ENCODE data around the gene NPEPL1.
"Not testable (repeated sequence)": the region's sequence is repeated elsewhere in the genome, so short reads cannot be mapped to it uniquely, and the experiment has no call there.

NPEPL1 gene

GRCh38 chr20:58692579-58693225 is at the start of gene NPEPL1:
Gene NPEPL1, plus strand, starts transcription at chr20:58692800. Its CDS starts 101 bp downstream, at chr20:58692901.
- Mint-ChIP-seq H3K36me3 (peaks cover 6% of the 10 kb centered on the region), H3K4me3 (peak within 1 kb of the TSS; percentile 74), H3K27me3 (no peaks in the 10 kb centered on the region), H3K4me1 (peaks cover 22% of the 10 kb centered on the region), H3K9me3 (no peaks in the 10 kb centered on the region), H3K27ac (peak within 1 kb of the TSS; percentile 83)
- peak; percentile 69 for DNase-seq
- CTCF ChIA-PET = interaction anchor here (1.0 to 2.5 kb wide), 3 partner anchors 11 to 41 kb away, joined by 3 to 13 read pairs (median 6); partner anchors contain the start of gene STX16

GRCh38 chr20:58642896-58643295 is 49.7 kb upstream of the NPEPL1 start:
- not testable (repeated sequence) for H3K4me1 Mint-ChIP-seq, H3K27ac Mint-ChIP-seq, H3K4me3 Mint-ChIP-seq, H3K36me3 Mint-ChIP-seq, H3K9me3 Mint-ChIP-seq, DNase-seq
- H3K27me3 Mint-ChIP-seq = peaks cover 33% of the 10 kb centered on the region
- CTCF ChIA-PET = interaction anchor here (1.5 kb wide), 1 partner anchor 210 kb away, joined by 6 read pairs; the partner anchor contains the start of gene GNAS

GRCh38 chr20:58645412-58645968 is 47.1 kb upstream of the NPEPL1 start:
- Mint-ChIP-seq H3K4me3 (no peak overlapping the region), H3K36me3 (no peaks in the 10 kb centered on the region), H3K27ac (no peak overlapping the region), H3K27me3 (peaks cover 12% of the 10 kb centered on the region), H3K9me3 (no peaks in the 10 kb centered on the region), H3K4me1 (peaks cover 10% of the 10 kb centered on the region)
- no peak for DNase-seq
- CTCF ChIA-PET = interaction anchor here (0.6 to 2.2 kb wide), 4 partner anchors 9 to 207 kb away, joined by 3 to 16 read pairs (median 3); partner anchors contain the start of gene GNAS

- DNase-seq = no peak
- Mint-ChIP-seq H3K4me3 (no peak overlapping the region), H3K36me3 (peaks cover 3% of the 10 kb centered on the region), H3K4me1 (peaks cover 10% of the 10 kb centered on the region), H3K9me3 (no peaks in the 10 kb centered on the region), H3K27me3 (peaks cover 6% of the 10 kb centered on the region), H3K27ac (no peak overlapping the region)
- CTCF ChIA-PET = interaction anchor here (1.0 to 2.2 kb wide), 7 partner anchors 48 to 227 kb away, joined by 3 to 16 read pairs (median 3); partner anchors contain the start of gene GNAS
These were observed 46.3 kb upstream of the NPEPL1 start for GRCh38 chr20:58646257-58646656.

GRCh38 chr20:58646703-58647102 is 45.9 kb upstream of the NPEPL1 start:
- H3K27ac Mint-ChIP-seq = no peak overlapping the region
- CTCF ChIA-PET = interaction anchor here (0.9 to 2.2 kb wide), 12 partner anchors 47 to 561 kb away, joined by 3 to 16 read pairs (median 3); partner anchors contain the start of gene GNAS
- H3K4me3 Mint-ChIP-seq = no peak overlapping the region
- no peak for DNase-seq
- H3K9me3 Mint-ChIP-seq = no peaks in the 10 kb centered on the region
- H3K36me3 Mint-ChIP-seq = peaks cover 7% of the 10 kb centered on the region
- H3K4me1 Mint-ChIP-seq = peaks cover 10% of the 10 kb centered on the region
- peaks cover 6% of the 10 kb centered on the region for H3K27me3 Mint-ChIP-seq

- Mint-ChIP-seq H3K4me3 (no peak overlapping the region), H3K27me3 (peaks cover 6% of the 10 kb centered on the region), H3K36me3 (peaks cover 12% of the 10 kb centered on the region), H3K4me1 (peaks cover 10% of the 10 kb centered on the region), H3K9me3 (no peaks in the 10 kb centered on the region), H3K27ac (no peak overlapping the region)
- DNase-seq = no peak
- CTCF ChIA-PET = interaction anchor here (0.6 to 2.2 kb wide), 21 partner anchors 12 to 849 kb away, joined by 3 to 16 read pairs (median 3); partner anchors contain the start of gene GNAS
These were observed 45.3 kb upstream of the NPEPL1 start for GRCh38 chr20:58647162-58647795.

GRCh38 chr20:58647796-58648501 is 44.7 kb upstream of the NPEPL1 start:
- Mint-ChIP-seq H3K9me3 (no peaks in the 10 kb centered on the region), H3K36me3 (peaks cover 17% of the 10 kb centered on the region), H3K4me1 (peaks cover 11% of the 10 kb centered on the region), H3K27ac (no peak overlapping the region), H3K27me3 (peaks cover 6% of the 10 kb centered on the region), H3K4me3 (no peak overlapping the region)
- CTCF ChIA-PET = interaction anchor here (0.6 to 3.7 kb wide), 20 partner anchors 11 to 848 kb away, joined by 3 to 21 read pairs (median 3); partner anchors contain the start of genes GNAS and GNAS-AS1
- no peak for DNase-seq

- not testable (repeated sequence) for H3K9me3 Mint-ChIP-seq, H3K27ac Mint-ChIP-seq, H3K27me3 Mint-ChIP-seq, DNase-seq
- peak overlapping the region; percentile 70 for H3K4me3 Mint-ChIP-seq
- peaks cover 21% of the 10 kb centered on the region for H3K36me3 Mint-ChIP-seq
- peaks cover 15% of the 10 kb centered on the region for H3K4me1 Mint-ChIP-seq
- CTCF ChIA-PET = interaction anchor here (0.6 to 3.7 kb wide), 8 partner anchors 24 to 808 kb away, joined by 3 to 21 read pairs (median 4); partner anchors contain the start of genes GNAS and GNAS-AS1
These were observed 44.1 kb upstream of the NPEPL1 start for GRCh38 chr20:58648502-58648825.

GRCh38 chr20:58649288-58650180 is 43.1 kb upstream of the NPEPL1 start:
- Mint-ChIP-seq H3K27ac (peak overlapping the region; percentile 83), H3K9me3 (no peaks in the 10 kb centered on the region), H3K27me3 (peaks cover 6% of the 10 kb centered on the region), H3K4me1 (peaks cover 19% of the 10 kb centered on the region), H3K36me3 (peaks cover 21% of the 10 kb centered on the region), H3K4me3 (peak overlapping the region; percentile 70)
- DNase-seq = peak; percentile 56
- CTCF ChIA-PET = interaction anchor here (0.7 to 3.7 kb wide), 6 partner anchors 11 to 202 kb away, joined by 3 to 22 read pairs (median 8); partner anchors contain the start of genes GNAS and GNAS-AS1

- Mint-ChIP-seq H3K4me3 (peak overlapping the region; percentile 97), H3K4me1 (peaks cover 25% of the 10 kb centered on the region), H3K9me3 (no peaks in the 10 kb centered on the region), H3K36me3 (peaks cover 24% of the 10 kb centered on the region), H3K27ac (peak overlapping the region; percentile 98), H3K27me3 (peaks cover 6% of the 10 kb centered on the region)
- CTCF ChIA-PET = interaction anchor here (0.6 to 3.7 kb wide), 11 partner anchors 10 to 416 kb away, joined by 3 to 22 read pairs (median 5); partner anchors contain the start of genes GNAS and GNAS-AS1
- peak; percentile 56 for DNase-seq
These were observed 42.3 kb upstream of the NPEPL1 start for GRCh38 chr20:58650181-58650775.

GRCh38 chr20:58650776-58651558 is 41.6 kb upstream of the NPEPL1 start, which contains the start of gene STX16:
Gene STX16, plus strand, starts transcription at chr20:58651283. Its CDS starts 724 bp downstream, at chr20:58652007.
- Mint-ChIP-seq H3K9me3 (no peaks in the 10 kb centered on the region), H3K36me3 (peaks cover 30% of the 10 kb centered on the region), H3K4me3 (peak within 1 kb of the TSS; percentile 97), H3K27ac (peak within 1 kb of the TSS; percentile 98), H3K4me1 (peaks cover 32% of the 10 kb centered on the region), H3K27me3 (peaks cover 6% of the 10 kb centered on the region)
- CTCF ChIA-PET = interaction anchor here (0.6 to 3.7 kb wide), 20 partner anchors 9 to 417 kb away, joined by 3 to 22 read pairs (median 4); partner anchors contain the start of genes GNAS and GNAS-AS1
- DNase-seq = peak; percentile 90

- Mint-ChIP-seq H3K27ac (peak overlapping the region; percentile 98), H3K36me3 (peaks cover 35% of the 10 kb centered on the region), H3K4me1 (peaks cover 38% of the 10 kb centered on the region), H3K9me3 (no peaks in the 10 kb centered on the region), H3K27me3 (peaks cover 6% of the 10 kb centered on the region), H3K4me3 (peak overlapping the region; percentile 97)
- CTCF ChIA-PET = interaction anchor here (0.7 to 3.7 kb wide), 19 partner anchors 9 to 380 kb away, joined by 3 to 22 read pairs (median 4); partner anchors contain the start of genes GNAS and GNAS-AS1
- no peak for DNase-seq
These were observed 41.0 kb upstream of the NPEPL1 start for GRCh38 chr20:58651559-58651945.
